ENCODE data around the gene ADGRL1.

Gene ADGRL1

DNA sequence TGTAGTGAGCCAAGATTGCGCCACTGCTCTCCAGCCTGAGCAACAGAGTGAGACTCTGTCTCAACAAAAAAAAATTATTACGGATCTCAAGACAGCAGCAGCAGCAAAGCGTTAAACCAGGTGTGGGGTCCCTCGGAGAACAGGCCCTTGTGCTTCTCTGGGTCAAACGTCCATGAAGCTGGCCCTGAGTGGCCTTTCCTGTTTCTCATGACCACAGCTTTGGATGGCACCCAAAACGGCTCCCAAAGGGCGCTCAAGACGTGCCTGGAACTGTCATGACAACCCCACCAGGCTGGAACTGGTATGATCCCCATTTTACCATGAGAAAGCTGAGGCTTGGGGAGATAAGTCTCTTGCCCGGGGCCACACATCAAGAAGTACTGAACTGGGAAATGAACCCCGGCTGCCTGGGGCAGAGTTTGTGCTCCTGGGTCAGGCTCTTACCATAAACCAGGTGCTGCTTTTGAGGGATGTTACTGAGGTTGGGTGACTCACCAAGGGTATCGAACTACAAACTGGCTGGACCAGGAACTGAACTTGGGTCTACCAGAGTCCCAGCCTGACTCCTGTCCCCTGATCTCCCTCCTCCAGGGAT, 103.8 kb downstream of the ADGRL1 start:
- H3K4me3 ChIP-seq = no peak overlapping the region
- no peak overlapping the region for H3K4me2 ChIP-seq
- peak overlapping the region in 5 of 11 experiments; percentile 4 to 21 (median 9); a peak in 1 of 22 replicates for H3K9ac ChIP-seq
- H3K27me3 ChIP-seq = no peaks in the 10 kb centered on the region
- peaks cover 52 to 99% (median 96%) of the 10 kb centered on the region in 11 experiments for H3K36me3 ChIP-seq
- no peaks in the 10 kb centered on the region for H3K9me3 ChIP-seq (replicated peaks in 1 of 11)
- peak overlapping the region in 1 of 11 experiments; percentile 23; a peak in 1 of 22 replicates for H3K27ac ChIP-seq
- H3K4me1 ChIP-seq = peaks cover 0 to 11% (median 0%) of the 10 kb centered on the region in 10 experiments; a peak in 4 of 20 replicates
- H4K20me1 ChIP-seq = peaks cover 0 to 42% (median 5%) of the 10 kb centered on the region in 11 experiments; a peak in 12 of 22 replicates
- TF ChIP-seq Cebpa-rat (IDR thresholded peaks at IDR 0.05) = no peak

DNA sequence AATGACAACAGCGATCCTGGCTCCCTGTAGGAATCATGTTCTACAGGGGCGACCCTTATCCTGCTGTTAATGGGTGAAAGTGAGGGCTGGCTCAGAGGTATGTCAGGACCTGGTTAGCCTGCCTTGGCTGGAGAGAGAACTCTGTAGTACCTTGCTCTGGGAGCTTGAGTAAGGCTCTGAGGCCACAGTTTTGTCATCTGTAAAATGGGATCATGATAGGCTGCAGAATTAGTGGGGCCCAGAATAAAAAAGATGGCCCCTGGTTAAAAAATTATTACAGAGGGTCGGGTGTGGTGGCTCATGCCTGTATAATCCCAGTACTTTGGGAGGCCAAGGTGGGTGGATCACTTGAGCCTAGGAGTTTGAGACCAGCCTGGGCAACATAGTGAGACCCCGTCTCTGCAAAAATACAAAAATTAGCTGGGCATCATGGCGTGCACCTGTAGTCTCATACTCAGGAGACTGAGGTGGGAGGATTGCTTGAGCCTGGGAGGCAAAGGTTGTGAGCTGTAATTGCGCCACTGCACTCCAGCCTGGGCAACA, 104.9 kb downstream of the ADGRL1 start:
- no peaks in the 10 kb centered on the region for H3K27me3 ChIP-seq
- peaks cover 0 to 32% (median 4%) of the 10 kb centered on the region in 11 experiments; a peak in 7 of 22 replicates for H4K20me1 ChIP-seq
- no peak overlapping the region for H3K27ac ChIP-seq
- H3K9me3 ChIP-seq (replicated peaks in 1 of 11) = no peaks in the 10 kb centered on the region
- no peak for TF ChIP-seq Cebpa-rat (IDR thresholded peaks at IDR 0.05)
- H3K9ac ChIP-seq = no peak overlapping the region
- H3K4me3 ChIP-seq = no peak overlapping the region
- H3K4me1 ChIP-seq = peaks cover 0 to 11% (median 0%) of the 10 kb centered on the region in 10 experiments; a peak in 4 of 20 replicates
- no peak overlapping the region for H3K4me2 ChIP-seq
- peaks cover 53 to 100% (median 97%) of the 10 kb centered on the region in 11 experiments for H3K36me3 ChIP-seq
